ENCODE data around the gene LGR5. TPM values are rescaled to one million over a fixed set of nuclear protein-coding genes. Genes with fewer than 3 reads are reported as not detected.
"Not testable (repeated sequence)": the region's sequence is repeated elsewhere in the genome, so short reads cannot be mapped to it uniquely, and the experiment has no call there.

LGR5 gene
- total RNA-seq, 2 experiments from 2014 or later: not detected

DNA sequence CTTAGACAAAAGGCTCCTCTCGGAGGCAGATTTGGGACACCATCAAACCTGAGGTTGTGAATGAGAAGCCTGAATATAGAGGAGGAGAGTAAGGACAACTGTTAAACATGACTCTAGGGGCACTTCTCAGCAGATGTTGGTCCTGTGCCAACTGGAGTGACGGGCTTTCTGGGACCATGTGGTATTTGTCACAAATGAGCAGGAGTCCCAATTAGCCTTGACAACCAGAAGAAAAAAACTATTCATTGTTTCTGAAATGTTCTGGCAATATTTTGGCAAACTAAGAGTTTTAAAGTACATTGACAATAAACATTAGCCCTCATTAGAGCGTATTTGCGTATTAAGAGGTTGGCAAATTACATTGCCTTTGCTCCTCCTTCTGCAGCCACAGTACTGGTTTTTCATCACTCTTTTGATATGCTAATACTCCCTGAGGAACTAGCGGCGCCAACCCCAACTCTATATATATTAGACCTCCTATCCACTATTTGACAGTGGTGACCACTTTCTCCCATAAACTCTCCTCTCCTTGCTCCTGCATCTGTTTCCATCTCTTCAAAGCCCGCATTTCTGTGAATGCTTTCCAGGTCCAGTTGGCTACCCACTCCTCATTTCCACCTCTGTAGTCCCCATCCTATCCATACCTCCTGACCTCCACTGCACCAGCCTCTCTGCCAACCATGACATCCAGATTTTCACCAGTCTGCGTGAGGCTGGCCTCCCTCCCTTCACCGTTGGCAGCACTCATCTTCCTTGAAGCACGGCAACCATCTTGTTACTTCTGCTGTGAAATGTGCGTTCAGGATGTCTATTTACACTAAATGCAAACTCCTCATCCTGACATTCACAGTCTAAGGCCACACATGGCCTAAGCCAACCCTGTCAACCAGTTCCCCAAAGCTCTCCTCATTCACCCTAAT lies 123.3 kb downstream of the LGR5 start:
- ATAC-seq: no peak
- H3K4me3 Mint-ChIP-seq: no peak overlapping the region
- H3K9me3 Mint-ChIP-seq: no peaks in the 10 kb centered on the region
- ChIA-PET CTCF (no interaction called here), POLR2A (no interaction called here)
- H3K27ac Mint-ChIP-seq: no peak overlapping the region
- no peaks in the 10 kb centered on the region for H3K36me3 Mint-ChIP-seq (ENCODE audit: low read depth)
- TF ChIP-seq, protein P1, sequence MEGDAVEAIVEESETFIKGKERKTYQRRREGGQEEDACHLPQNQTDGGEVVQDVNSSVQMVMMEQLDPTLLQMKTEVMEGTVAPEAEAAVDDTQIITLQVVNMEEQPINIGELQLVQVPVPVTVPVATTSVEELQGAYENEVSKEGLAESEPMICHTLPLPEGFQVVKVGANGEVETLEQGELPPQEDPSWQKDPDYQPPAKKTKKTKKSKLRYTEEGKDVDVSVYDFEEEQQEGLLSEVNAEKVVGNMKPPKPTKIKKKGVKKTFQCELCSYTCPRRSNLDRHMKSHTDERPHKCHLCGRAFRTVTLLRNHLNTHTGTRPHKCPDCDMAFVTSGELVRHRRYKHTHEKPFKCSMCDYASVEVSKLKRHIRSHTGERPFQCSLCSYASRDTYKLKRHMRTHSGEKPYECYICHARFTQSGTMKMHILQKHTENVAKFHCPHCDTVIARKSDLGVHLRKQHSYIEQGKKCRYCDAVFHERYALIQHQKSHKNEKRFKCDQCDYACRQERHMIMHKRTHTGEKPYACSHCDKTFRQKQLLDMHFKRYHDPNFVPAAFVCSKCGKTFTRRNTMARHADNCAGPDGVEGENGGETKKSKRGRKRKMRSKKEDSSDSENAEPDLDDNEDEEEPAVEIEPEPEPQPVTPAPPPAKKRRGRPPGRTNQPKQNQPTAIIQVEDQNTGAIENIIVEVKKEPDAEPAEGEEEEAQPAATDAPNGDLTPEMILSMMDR (IDR thresholded peaks at IDR 0.05): no peak
- DNase-seq: no peak
- no peaks in the 10 kb centered on the region for H3K4me1 Mint-ChIP-seq (ENCODE audit: low read depth)
- peaks cover 3% of the 10 kb centered on the region for H3K27me3 Mint-ChIP-seq
- intact Hi-C loops (cut with micrococcal nuclease): no loop called here

DNA sequence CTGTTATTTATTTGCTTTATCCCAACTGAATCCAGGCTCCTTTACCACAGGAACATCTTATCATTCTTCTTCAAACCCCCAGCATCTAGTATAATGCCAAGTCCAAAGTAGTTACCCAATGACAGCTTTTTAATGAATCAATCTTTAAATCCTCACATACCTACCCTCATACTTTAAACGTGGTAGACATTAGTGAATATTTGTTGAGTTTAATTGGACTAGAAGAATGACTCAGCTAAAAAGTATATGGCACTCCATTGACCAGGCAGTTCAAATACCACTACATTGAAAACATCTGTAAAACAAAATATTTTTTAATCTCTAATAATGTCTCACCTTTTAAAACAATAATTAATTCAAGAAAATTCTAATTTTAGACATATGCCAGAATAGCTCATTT lies 125.9 kb downstream of the LGR5 start:
- Mint-ChIP-seq H3K9me3 (no peaks in the 10 kb centered on the region), H3K27me3 (peaks cover 9% of the 10 kb centered on the region), H3K27ac (no peak overlapping the region), H3K4me1 (ENCODE audit: low read depth) (no peaks in the 10 kb centered on the region), H3K36me3 (ENCODE audit: low read depth) (no peaks in the 10 kb centered on the region), H3K4me3 (no peak overlapping the region)
- TF ChIP-seq, protein P1 (IDR thresholded peaks at IDR 0.05): no peak
- CTCF ChIA-PET: interaction anchor here (1.2 kb wide), 1 partner anchor 181 kb away, joined by 4 read pairs; no protein-coding TSS in a partner anchor
- POLR2A ChIA-PET: no interaction called here
- ATAC-seq: no peak
- DNase-seq: no peak
- intact Hi-C loops (cut with micrococcal nuclease): no loop called here

- CTCF ChIA-PET: no interaction called here
- no peak for DNase-seq
Measured at GRCh38 chr12:71566655-71567054, 127.1 kb downstream of the LGR5 start.

GRCh38 chr12:71567537-71567936 lies 127.9 kb downstream of the LGR5 start:
- CTCF ChIA-PET: no interaction called here
- intact Hi-C loops (cut with micrococcal nuclease): no loop called here
- DNase-seq (no peak), ATAC-seq (no peak)
- Mint-ChIP-seq H3K27ac (no peak overlapping the region), H3K4me1 (ENCODE audit: low read depth) (no peaks in the 10 kb centered on the region), H3K9me3 (no peaks in the 10 kb centered on the region), H3K36me3 (ENCODE audit: low read depth) (no peaks in the 10 kb centered on the region), H3K27me3 (peaks cover 9% of the 10 kb centered on the region), H3K4me3 (no peak overlapping the region)
- POLR2A ChIA-PET: no interaction called here
- TF ChIP-seq, protein P1 (IDR thresholded peaks at IDR 0.05): no peak

More at GRCh38 chr12:71566655-71567054, 127.1 kb downstream of the LGR5 start:
- no peaks in the 10 kb centered on the region for H3K36me3 Mint-ChIP-seq (ENCODE audit: low read depth)
- no peak overlapping the region for H3K27ac Mint-ChIP-seq
- POLR2A ChIA-PET: no interaction called here
- H3K4me1 Mint-ChIP-seq (ENCODE audit: low read depth): no peaks in the 10 kb centered on the region
- H3K27me3 Mint-ChIP-seq: peaks cover 9% of the 10 kb centered on the region
- intact Hi-C loops (cut with micrococcal nuclease): no loop called here
- TF ChIP-seq, protein P1 (IDR thresholded peaks at IDR 0.05): no peak
- no peak overlapping the region for H3K4me3 Mint-ChIP-seq
- ATAC-seq: no peak
- no peaks in the 10 kb centered on the region for H3K9me3 Mint-ChIP-seq

DNA sequence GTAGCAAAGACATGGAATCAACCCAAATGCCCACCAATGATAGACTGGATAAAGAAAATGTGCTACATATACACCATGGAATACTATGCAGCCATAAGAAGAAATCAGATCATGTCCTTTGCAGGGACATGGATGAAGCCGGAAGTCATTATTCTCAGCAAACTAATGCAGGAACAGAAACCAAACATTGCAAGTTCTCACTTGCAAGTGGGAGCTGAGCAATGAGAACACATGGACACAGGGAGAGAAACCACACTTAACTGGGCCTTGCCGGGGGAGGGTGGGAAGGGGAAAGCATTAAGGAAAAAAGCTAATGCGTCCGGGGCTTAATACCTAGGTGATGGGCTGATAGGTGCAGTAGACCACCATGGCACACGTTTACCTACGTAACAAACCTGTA lies 130.3 kb downstream of the LGR5 start:
- peaks cover 12% of the 10 kb centered on the region for H3K27me3 Mint-ChIP-seq
- intact Hi-C loops (cut with micrococcal nuclease); H3K9me3 Mint-ChIP-seq; POLR2A ChIA-PET; H3K36me3 Mint-ChIP-seq (ENCODE audit: low read depth); ATAC-seq; CTCF ChIA-PET; H3K4me1 Mint-ChIP-seq (ENCODE audit: low read depth); DNase-seq; H3K4me3 Mint-ChIP-seq; H3K27ac Mint-ChIP-seq: not testable (repeated sequence)

Measured in activated CD8-positive, alpha-beta T cell treated with anti-CD3 and anti-CD28 coated beads for 36 hours (primary cell).